Endothelial cell of umbilical vein (primary cell): ENCODE measurements around the gene OR5AU1. TPM values are rescaled to one million over a fixed set of nuclear protein-coding genes. Genes with fewer than 3 reads are reported as not detected.

Experiments used
- BruUV-seq: library from RNA; stranded (reverse); fragments of 400-500 nt; replicated peaks from 2 replicates; lab custom pipeline; 2021; lab: Mats Ljungman, UMichigan
- CTCF ChIA-PET: fragments of 300-600, 350-600 bp; sonication (Branson Sonifier 250); formaldehyde crosslinking; loops from one replicate; lab custom pipeline; 2021; ENCODE audit warnings: antibody characterized with exemption, inconsistent platforms; lab: Charles Lee
- POLR2A ChIA-PET: fragments of 300-600, 350-600 bp; sonication (Branson Sonifier 250); formaldehyde crosslinking; loops from one replicate; lab custom pipeline; 2021; ENCODE audit warnings: antibody characterized with exemption, inconsistent platforms; lab: Charles Lee
- DNase-seq: peaks from one replicate; pipeline ENCODE4 v3.0.0-alpha.2; 2011; ENCODE audit warnings: low read depth, low spot score
- FAIRE-seq: peaks from 2 replicates; lab custom pipeline; 2011; peaks lifted over from hg19 to GRCh38; lab: Jason Lieb, UNC
- H2AFZ ChIP-seq: 2 replicates; pipeline ENCODE4 v1.6.0; 2012; ENCODE audit warnings: low read depth, low read length, control low read depth, inconsistent platforms
- H3K27ac ChIP-seq: 2 replicates; pipeline ENCODE4 v1.5.1; 2011; ENCODE audit warnings: low read depth, mild to moderate bottlenecking, control low read depth, low read length, moderate library complexity; ENCODE audit not compliant: insufficient read depth
- H3K27me3 ChIP-seq, 2 experiments: 2 replicates each; pipeline versions ENCODE4 v1.6.0 to v1.6.1; 2011; ENCODE audit warnings: low read length in 2 of 2, mixed read lengths in 1 of 2; ENCODE audit not compliant: control insufficient read depth in 2 of 2, insufficient read depth in 2 of 2
- H3K36me3 ChIP-seq, 2 experiments: 2 replicates in 1 of 2; 3 replicates in 1 of 2; pipeline ENCODE4 v1.5.1; 2011; ENCODE audit warnings: low read length in 2 of 2, mild to moderate bottlenecking in 1 of 2, moderate library complexity in 1 of 2; ENCODE audit not compliant: control insufficient read depth in 2 of 2, insufficient read depth in 2 of 2; ENCODE audit errors: extremely low read depth in 1 of 2
- H3K4me1 ChIP-seq: 3 replicates; pipeline ENCODE4 v1.5.1; 2011; ENCODE audit warnings: mild to moderate bottlenecking, low read length; ENCODE audit not compliant: control insufficient read depth, insufficient read depth; ENCODE audit errors: extremely low read depth
- H3K4me2 ChIP-seq: 2 replicates; pipeline ENCODE4 v1.6.1; 2011; ENCODE audit warnings: low read length, control low read depth, mixed read lengths; ENCODE audit not compliant: insufficient read depth
- H3K4me3 ChIP-seq, 3 experiments: fragments of 200-600 bp in 1 of 3; sonication (generic), shearing (Covaris generic) in 1 of 3; replicated peaks in 1 of 3; 2 replicates each; pipeline ENCODE4 v1.5.1; 2011 to 2016; ENCODE audit warnings: control low read depth in 3 of 3, low read length in 3 of 3, mild to moderate bottlenecking in 2 of 3, inconsistent platforms in 1 of 3, low read depth in 1 of 3, moderate library complexity in 1 of 3; ENCODE audit not compliant: insufficient read depth in 1 of 3
- H3K79me2 ChIP-seq: 2 replicates; pipeline ENCODE4 v1.6.0; 2012; ENCODE audit warnings: low read length, inconsistent platforms; ENCODE audit not compliant: control insufficient read depth, insufficient read depth
- H3K9ac ChIP-seq: replicated peaks from 2 replicates; pipeline ENCODE3; 2011; ENCODE audit warnings: low read length, control low read depth; ENCODE audit not compliant: insufficient read depth; ENCODE audit errors: extremely low read depth
- H3K9me1 ChIP-seq: replicated peaks from 3 replicates; pipeline ENCODE4 v1.6.0; 2011; ENCODE audit warnings: mild to moderate bottlenecking, low read length; ENCODE audit not compliant: control insufficient read depth, insufficient read depth; ENCODE audit errors: extremely low read depth
- H3K9me3 ChIP-seq: replicated peaks from 2 replicates; pipeline ENCODE4 v1.5.1; 2012; ENCODE audit warnings: low read length, inconsistent platforms; ENCODE audit not compliant: control insufficient read depth, insufficient read depth
- H4K20me1 ChIP-seq: replicated peaks from 2 replicates; pipeline ENCODE3; 2011; ENCODE audit warnings: mild to moderate bottlenecking, low read length; ENCODE audit not compliant: control insufficient read depth, insufficient read depth; ENCODE audit errors: extremely low read depth
- CTCF ChIP-seq, 2 donors: IDR thresholded peaks; 1 replicate in 1 of 2; 2 replicates in 1 of 2; pipeline ENCODE4 v1.5.1; 2011; ENCODE audit warnings: low read length in 2 of 2, mild to moderate bottlenecking in 2 of 2, moderate library complexity in 2 of 2, control low read depth in 1 of 2, inconsistent platforms in 1 of 2, low read depth in 1 of 2; ENCODE audit not compliant: insufficient read depth in 1 of 2; ENCODE audit errors: extremely low read depth in 1 of 2
- EZH2 ChIP-seq: IDR thresholded peaks from 2 replicates; pipeline ENCODE4 v1.6.1; 2012; ENCODE audit warnings: borderline replicate concordance, low read depth, mild to moderate bottlenecking, moderate library complexity, low read length, inconsistent platforms; ENCODE audit not compliant: severe bottlenecking
- FOS ChIP-seq: IDR thresholded peaks from 2 replicates; pipeline ENCODE4 v1.6.1; 2011; ENCODE audit warnings: mild to moderate bottlenecking, low read length, moderate library complexity, borderline replicate concordance; ENCODE audit not compliant: insufficient read depth
- GATA2 ChIP-seq: IDR thresholded peaks from 2 replicates; pipeline ENCODE4 v1.7.0; 2011; ENCODE audit warnings: low read depth, mild to moderate bottlenecking, moderate library complexity, mixed read lengths, low read length; ENCODE audit not compliant: insufficient read length, insufficient read depth
- JUN ChIP-seq: IDR thresholded peaks from 2 replicates; pipeline ENCODE4 v1.6.1; 2011; ENCODE audit warnings: borderline replicate concordance, low read depth; ENCODE audit not compliant: insufficient read length, insufficient read depth
- MAX ChIP-seq: IDR thresholded peaks from 2 replicates; pipeline ENCODE4 v1.6.1; 2011; ENCODE audit not compliant: insufficient read depth, insufficient read length
- MYC ChIP-seq: IDR thresholded peaks from one replicate; pipeline ENCODE4 v1.6.1; 2011; ENCODE audit warnings: mild to moderate bottlenecking, low read depth, low read length
- POLR2A ChIP-seq: IDR thresholded peaks from 2 replicates; pipeline ENCODE4 v1.6.1; 2012; ENCODE audit warnings: low read depth, mild to moderate bottlenecking, control low read depth, low read length
- POLR2AphosphoS5 ChIP-seq: IDR thresholded peaks from 2 replicates; pipeline ENCODE4 v1.6.1; 2012; ENCODE audit warnings: low read depth, mild to moderate bottlenecking, control low read depth, low read length, moderate library complexity; ENCODE audit not compliant: insufficient read depth
- dilution Hi-C: fragments of 300-500 bp; cut with MboI; formaldehyde crosslinking; loops from one replicate; pipeline ENCODE4 v1.15.0; 2019; ENCODE audit warnings: low sequenced_read_pairs; ENCODE audit not compliant: extremely low pct_ligation_motif_present
- intact Hi-C: fragments of 100-400 bp; cut with micrococcal nuclease; formaldehyde crosslinking; loops from one replicate; pipeline ENCODE4 v1.10.0; 2022
- polyA plus RNA-seq, 4 experiments: library from polyadenylated mRNA; depleted of rRNA in 3 of 4; stranded (reverse) in 3 of 4; unstranded in 1 of 4; fragments of >200 nt; gene quantifications; 2 replicates each; pipeline versions ENCODE4 v1.2.1 to v1.2.3, GENCODE V29; 2011 to 2012; ENCODE audit warnings: missing spikeins in 1 of 4
- total RNA-seq: library from RNA; stranded (reverse); gene quantifications from 2 replicates; pipeline ENCODE4 v1.2.3, GENCODE V29; 2021

Gene OR5AU1
- total and polyA plus RNA-seq, 2 donors (not counting 3 experiments of a cell fraction or from before 2014, with no cell fraction given): not detected

GRCh38 chr14:21191261-21191808 is 35.5 kb upstream of the OR5AU1 start:
- H3K9me3 ChIP-seq: no peaks in the 10 kb centered on the region
- no peak overlapping the region for H3K4me3 ChIP-seq
- no peak for FAIRE-seq
- H3K79me2 ChIP-seq: no peaks in the 10 kb centered on the region
- H4K20me1 ChIP-seq: no peaks in the 10 kb centered on the region
- no peaks in the 10 kb centered on the region for H3K36me3 ChIP-seq
- BruUV-seq: no TSS peak
- intact Hi-C loops (no loop called here), dilution Hi-C loops (no loop called here)
- CTCF ChIA-PET: interaction anchor here (1.8 kb wide), 1 partner anchor 177 kb away, joined by 4 read pairs; no protein-coding TSS in a partner anchor
- POLR2A ChIA-PET: interaction anchor here (0.6 kb wide), 1 partner anchor 83 kb away, joined by 5 read pairs; no protein-coding TSS in a partner anchor
- H3K27me3 ChIP-seq: peaks cover 6 to 14% of the 10 kb centered on the region in 2 experiments
- H3K27ac ChIP-seq: no peak overlapping the region
- H3K9ac ChIP-seq: no peak overlapping the region
- DNase-seq: no peak
- TF ChIP-seq MAX (no peak), MYC (no peak), EZH2 (no peak), JUN (no peak), POLR2A (no peak), CTCF (IDR thresholded peaks at IDR 0.05; ENCODE audit: extremely low read depth in 1 of 2, insufficient read depth in 1 of 2, low read depth in 1 of 2, low read length in 2 of 2) (no peak), GATA2 (no peak), POLR2AphosphoS5 (no peak), FOS (no peak)
- H3K4me1 ChIP-seq: no peaks in the 10 kb centered on the region
- no peak overlapping the region for H2AFZ ChIP-seq
- no peaks in the 10 kb centered on the region for H3K9me1 ChIP-seq
- H3K4me2 ChIP-seq: peak overlapping the region; percentile 46
